ENCODE results near the gene SLC2A10. TPM values are rescaled to one million over a fixed set of nuclear protein-coding genes. Genes with fewer than 3 reads are reported as not detected.

SLC2A10 gene
- total RNA-seq, 4 donors from 2014 or later: 33.7 to 53.0 (median 51.1) TPM

GRCh38 chr20:46689082-46689753 lies 20.2 kb upstream of the SLC2A10 start, which contains the start of gene TP53RK:
Gene TP53RK (minus strand): TSS chr20:46689444. CDS start chr20:46689414, 30 bp downstream.
- DNase-seq: peak; percentile 99
- Histone ChIP-seq H3K9me3 (no peaks in the 10 kb centered on the region), H3K4me3 (replicated peaks in 1 of 3) (peak within 1 kb of the TSS; percentile 72 to 74 (median 73)), H3K4me1 (peaks cover 12 to 19% of the 10 kb centered on the region in 2 donors), H3K36me3 (peaks cover 0 to 10% of the 10 kb centered on the region in 2 donors), H3K27me3 (no peaks in the 10 kb centered on the region), H3K27ac (peak within 1 kb of the TSS; percentile 88 to 93 (median 92))
- 0 to 1% methylated on average over 19 to 22 of the region's 71 CpGs for WGBS, 2 donors
- intact Hi-C loops (cut with DNase I): no loop called here
- peak; percentile 67 to 94 for TF ChIP-seq POLR2A (IDR thresholded peaks at IDR 0.05)
- TF ChIP-seq, protein P1, sequence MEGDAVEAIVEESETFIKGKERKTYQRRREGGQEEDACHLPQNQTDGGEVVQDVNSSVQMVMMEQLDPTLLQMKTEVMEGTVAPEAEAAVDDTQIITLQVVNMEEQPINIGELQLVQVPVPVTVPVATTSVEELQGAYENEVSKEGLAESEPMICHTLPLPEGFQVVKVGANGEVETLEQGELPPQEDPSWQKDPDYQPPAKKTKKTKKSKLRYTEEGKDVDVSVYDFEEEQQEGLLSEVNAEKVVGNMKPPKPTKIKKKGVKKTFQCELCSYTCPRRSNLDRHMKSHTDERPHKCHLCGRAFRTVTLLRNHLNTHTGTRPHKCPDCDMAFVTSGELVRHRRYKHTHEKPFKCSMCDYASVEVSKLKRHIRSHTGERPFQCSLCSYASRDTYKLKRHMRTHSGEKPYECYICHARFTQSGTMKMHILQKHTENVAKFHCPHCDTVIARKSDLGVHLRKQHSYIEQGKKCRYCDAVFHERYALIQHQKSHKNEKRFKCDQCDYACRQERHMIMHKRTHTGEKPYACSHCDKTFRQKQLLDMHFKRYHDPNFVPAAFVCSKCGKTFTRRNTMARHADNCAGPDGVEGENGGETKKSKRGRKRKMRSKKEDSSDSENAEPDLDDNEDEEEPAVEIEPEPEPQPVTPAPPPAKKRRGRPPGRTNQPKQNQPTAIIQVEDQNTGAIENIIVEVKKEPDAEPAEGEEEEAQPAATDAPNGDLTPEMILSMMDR (IDR thresholded peaks at IDR 0.05): peak in 4 of 6 experiments; percentile 32 to 51 (median 44)

DNA sequence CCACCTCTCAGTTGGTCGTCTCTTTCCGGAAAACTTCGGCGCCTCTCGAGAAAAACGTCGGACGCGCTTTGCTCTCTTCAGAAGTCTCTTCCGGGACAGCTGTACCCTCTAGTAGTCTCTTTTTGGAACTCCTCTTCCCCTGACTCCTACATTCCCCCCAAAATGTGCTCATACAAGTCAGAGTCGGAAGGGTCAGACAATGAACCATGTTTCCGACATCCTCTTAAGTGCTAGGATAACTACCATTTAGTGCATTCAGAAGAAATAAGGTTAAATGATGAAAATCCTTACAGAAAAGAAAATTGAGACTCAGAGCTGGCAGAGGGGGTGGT lies 19.7 kb upstream of the SLC2A10 start:
- WGBS, 2 donors: 0 to 3% methylated on average over 12 of the region's 12 CpGs
- TF ChIP-seq POLR2A (IDR thresholded peaks at IDR 0.05): no peak
- TF ChIP-seq, protein P1 (IDR thresholded peaks at IDR 0.05): no peak

GRCh38 chr20:46690219-46691106 lies 19.0 kb upstream of the SLC2A10 start:
- peaks cover 0 to 7% of the 10 kb centered on the region in 2 donors for H3K36me3 ChIP-seq
- DNase-seq: no peak
- H3K27ac ChIP-seq: peak overlapping the region; percentile 76 to 92 (median 88)
- no peaks in the 10 kb centered on the region for H3K27me3 ChIP-seq
- H3K4me3 ChIP-seq (replicated peaks in 1 of 3): peak overlapping the region in 2 of 3 donors; percentile 28 to 32
- peaks cover 12 to 16% of the 10 kb centered on the region in 2 donors for H3K4me1 ChIP-seq
- H3K9me3 ChIP-seq: no peaks in the 10 kb centered on the region
- TF ChIP-seq POLR2A (IDR thresholded peaks at IDR 0.05): no peak
- TF ChIP-seq, protein P1 (IDR thresholded peaks at IDR 0.05): no peak
- intact Hi-C loops (cut with DNase I): no loop called here
- 57 to 58% methylated on average over 13 of the region's 13 CpGs for WGBS, 2 donors

More for the DNA sequence above, 19.7 kb upstream of the SLC2A10 start:
- DNase-seq: no peak
- peak overlapping the region in 2 of 3 donors; percentile 28 to 32 for H3K4me3 ChIP-seq (replicated peaks in 1 of 3)
- H3K4me1 ChIP-seq: peaks cover 12 to 16% of the 10 kb centered on the region in 2 donors
- intact Hi-C loops (cut with DNase I): no loop called here
- no peaks in the 10 kb centered on the region for H3K9me3 ChIP-seq
- H3K27ac ChIP-seq: peak overlapping the region; percentile 76 to 92 (median 88)
- H3K36me3 ChIP-seq: peaks cover 0 to 10% of the 10 kb centered on the region in 2 donors
- no peaks in the 10 kb centered on the region for H3K27me3 ChIP-seq

- Histone ChIP-seq H3K27me3 (no peaks in the 10 kb centered on the region), H3K4me3 (replicated peaks in 1 of 3) (no peak overlapping the region), H3K9me3 (no peaks in the 10 kb centered on the region), H3K27ac (no peak overlapping the region), H3K4me1 (peaks cover 12 to 16% of the 10 kb centered on the region in 2 donors), H3K36me3 (peaks cover 0 to 3% of the 10 kb centered on the region in 2 donors)
- intact Hi-C loops (cut with DNase I): no loop called here
- DNase-seq: no peak
- no peak for TF ChIP-seq POLR2A (IDR thresholded peaks at IDR 0.05)
- TF ChIP-seq, protein P1 (IDR thresholded peaks at IDR 0.05): no peak
- WGBS, 2 donors: 80 to 86% methylated on average over 4 of the region's 4 CpGs
Measured at GRCh38 chr20:46691196-46691595, 18.3 kb upstream of the SLC2A10 start.
